NT2/D1 (cell line): ENCODE measurements around the gene ANKHD1.

Source experiments
- SUZ12 ChIP-seq: IDR thresholded peaks from 2 replicates; pipeline ENCODE4 v1.6.1; 2011; ENCODE audit not compliant: insufficient read length, insufficient read depth; ENCODE audit errors: extremely low read depth
- YY1 ChIP-seq: IDR thresholded peaks from 2 replicates; pipeline ENCODE4 v1.6.1; 2011; ENCODE audit not compliant: insufficient read length, insufficient read depth
- ZNF274 ChIP-seq: IDR thresholded peaks from 2 replicates; pipeline ENCODE4 v1.6.1; 2011; ENCODE audit warnings: mild to moderate bottlenecking, low read depth, low read length

- TF ChIP-seq ZNF274, result no peak
- TF ChIP-seq YY1, result no peak
- TF ChIP-seq SUZ12, result no peak
Measured at GRCh38 chr5:140557136-140557805, 155.6 kb downstream of the ANKHD1 start, which contains the start of gene SRA1.
